Measurements from ENCODE around the gene ADAMTS2. TPM values are rescaled to one million over a fixed set of nuclear protein-coding genes. Genes with fewer than 3 reads are reported as not detected.

ADAMTS2 gene
- total RNA-seq, 1 donor from 2014 or later = 93.2 TPM

- Mint-ChIP-seq H3K27ac (ENCODE audit: unreplicated experiment) (no peak overlapping the region), H3K9me3 (ENCODE audit: low read depth) (no peaks in the 10 kb centered on the region), H3K4me1 (ENCODE audit: low read depth) (no peaks in the 10 kb centered on the region), H3K36me3 (ENCODE audit: low read depth) (peaks cover 6% of the 10 kb centered on the region), H3K4me3 (ENCODE audit: unreplicated experiment) (no peak overlapping the region), H3K27me3 (ENCODE audit: low read depth) (no peaks in the 10 kb centered on the region)
- TF ChIP-seq CTCF (IDR thresholded peaks at IDR 0.05) = no peak
- DNase-seq (ENCODE audit: low spot score) = peak; percentile 86
Observed at GRCh38 chr5:179125789-179126505, 219.3 kb downstream of the ADAMTS2 start.

GRCh38 chr5:179124853-179125788 lies 220.1 kb downstream of the ADAMTS2 start:
- peak; percentile 89 for DNase-seq (ENCODE audit: low spot score)
- no peaks in the 10 kb centered on the region for H3K4me1 Mint-ChIP-seq (ENCODE audit: low read depth)

GRCh38 chr5:179124273-179124852 lies 220.9 kb downstream of the ADAMTS2 start:
- DNase-seq (ENCODE audit: low spot score) = peak; percentile 43
- H3K4me3 Mint-ChIP-seq (ENCODE audit: unreplicated experiment) = no peak overlapping the region

More at GRCh38 chr5:179124853-179125788, 220.1 kb downstream of the ADAMTS2 start:
- TF ChIP-seq CTCF (IDR thresholded peaks at IDR 0.05) = no peak
- Mint-ChIP-seq H3K27ac (ENCODE audit: unreplicated experiment) (no peak overlapping the region), H3K27me3 (ENCODE audit: low read depth) (no peaks in the 10 kb centered on the region), H3K36me3 (ENCODE audit: low read depth) (peaks cover 8% of the 10 kb centered on the region), H3K9me3 (ENCODE audit: low read depth) (peaks cover 2% of the 10 kb centered on the region), H3K4me3 (ENCODE audit: unreplicated experiment) (no peak overlapping the region)

GRCh38 chr5:179123491-179124272 lies 221.6 kb downstream of the ADAMTS2 start:
- DNase-seq (ENCODE audit: low spot score) = peak; percentile 47
- Mint-ChIP-seq H3K27ac (ENCODE audit: unreplicated experiment) (no peak overlapping the region), H3K4me1 (ENCODE audit: low read depth) (no peaks in the 10 kb centered on the region), H3K4me3 (ENCODE audit: unreplicated experiment) (no peak overlapping the region), H3K9me3 (ENCODE audit: low read depth) (peaks cover 4% of the 10 kb centered on the region), H3K36me3 (ENCODE audit: low read depth) (peaks cover 8% of the 10 kb centered on the region), H3K27me3 (ENCODE audit: low read depth) (no peaks in the 10 kb centered on the region)
- TF ChIP-seq CTCF (IDR thresholded peaks at IDR 0.05) = no peak

More at GRCh38 chr5:179124273-179124852, 220.9 kb downstream of the ADAMTS2 start:
- Mint-ChIP-seq H3K9me3 (ENCODE audit: low read depth) (peaks cover 4% of the 10 kb centered on the region), H3K27me3 (ENCODE audit: low read depth) (no peaks in the 10 kb centered on the region), H3K4me1 (ENCODE audit: low read depth) (no peaks in the 10 kb centered on the region), H3K36me3 (ENCODE audit: low read depth) (peaks cover 9% of the 10 kb centered on the region), H3K27ac (ENCODE audit: unreplicated experiment) (no peak overlapping the region)
- no peak for TF ChIP-seq CTCF (IDR thresholded peaks at IDR 0.05)
